IMR-90 (cell line): ENCODE results near the gene GADD45GIP1.

Experiments used
- BHLHE40 ChIP-seq: fragments of 150-350 bp; IDR thresholded peaks from 2 replicates; pipeline ENCODE4 v1.6.1; 2016; ENCODE audit warnings: mild to moderate bottlenecking, low read depth, low read length
- CEBPB ChIP-seq: IDR thresholded peaks from 2 replicates; pipeline ENCODE4 v1.6.1; 2012; ENCODE audit warnings: low read depth, low read length, improper control_type of control experiment
- FOS ChIP-seq: fragments of 150-350 bp; IDR thresholded peaks from 2 replicates; pipeline ENCODE4 v1.6.1; 2016; ENCODE audit warnings: low read depth, low read length
- MAFK ChIP-seq: IDR thresholded peaks from 2 replicates; pipeline ENCODE4 v1.6.1; 2012; ENCODE audit warnings: low read depth, low read length, improper control_type of control experiment
- MXI1 ChIP-seq: IDR thresholded peaks from 2 replicates; pipeline ENCODE4 v1.6.1; 2012; ENCODE audit warnings: low read depth, mild to moderate bottlenecking, low read length, moderate library complexity, borderline replicate concordance
- NFE2L2 ChIP-seq: fragments of 150-350 bp; IDR thresholded peaks from 2 replicates; pipeline ENCODE4 v1.6.1; 2016; ENCODE audit warnings: low read depth, mild to moderate bottlenecking, low read length
- POLR2A ChIP-seq: IDR thresholded peaks from 2 replicates; pipeline ENCODE4 v1.6.1; 2012; ENCODE audit warnings: mild to moderate bottlenecking, low read depth, low read length
- RAD21 ChIP-seq: IDR thresholded peaks from 2 replicates; pipeline ENCODE4 v1.6.1; 2012; ENCODE audit warnings: low read length, improper control_type of control experiment
- RCOR1 ChIP-seq: IDR thresholded peaks from 2 replicates; pipeline ENCODE4 v1.6.1; 2012; ENCODE audit warnings: mild to moderate bottlenecking, low read length, improper control_type of control experiment; ENCODE audit not compliant: insufficient replicate concordance
- RFX5 ChIP-seq: IDR thresholded peaks from 2 replicates; pipeline ENCODE4 v1.8.0; 2012; ENCODE audit warnings: low read depth, mild to moderate bottlenecking, low read length, moderate library complexity
- USF2 ChIP-seq: fragments of 150-350 bp; IDR thresholded peaks from 2 replicates; pipeline ENCODE4 v1.6.1; 2017; ENCODE audit warnings: mild to moderate bottlenecking, antibody characterized with exemption, low read length, low read depth
- TF ChIP-seq, protein P1 (sequence below): conservative IDR thresholded peaks from 2 replicates; pipeline ENCODE4 v1.5.1; 2012; ENCODE audit warnings: mild to moderate bottlenecking, low read depth, low read length, improper control_type of control experiment

DNA sequence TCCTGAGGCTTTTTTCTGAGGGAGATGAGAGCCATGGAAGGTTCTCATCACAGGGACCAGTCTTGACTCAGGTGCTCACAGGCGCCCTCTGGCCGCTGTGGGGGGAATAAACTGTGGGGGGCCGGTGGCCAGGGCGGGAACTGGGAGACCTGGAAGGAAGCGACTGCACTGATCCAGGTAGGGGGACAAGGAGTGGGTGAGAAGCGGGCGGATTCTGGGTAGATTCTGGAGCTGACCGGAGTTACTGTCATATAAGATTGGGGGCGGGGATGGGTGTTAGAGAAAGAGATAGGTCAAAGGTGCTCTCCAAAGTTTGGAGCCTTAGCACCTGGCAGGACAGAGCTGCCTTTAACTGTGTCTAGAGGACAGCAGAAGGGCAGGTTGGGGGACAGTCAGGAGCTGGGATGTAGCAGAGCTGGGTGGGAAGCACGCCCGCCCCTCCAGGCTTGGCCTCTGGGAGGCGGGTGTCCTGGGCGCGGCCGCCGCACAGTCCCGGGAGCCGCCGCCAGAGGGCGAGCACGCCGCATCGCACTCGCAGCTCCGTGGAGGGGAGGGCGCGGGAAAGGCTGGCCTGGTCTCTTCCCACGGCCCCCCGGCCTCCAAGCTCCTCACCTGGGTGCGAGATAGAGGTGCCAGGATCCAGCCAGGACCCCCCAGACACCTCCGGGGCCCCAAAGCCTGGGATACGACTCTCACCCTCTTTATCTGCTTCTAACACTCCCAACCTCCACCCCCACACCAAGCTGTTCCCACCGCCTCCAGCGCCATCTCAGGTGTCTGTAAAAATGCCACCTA is 8.2 kb upstream of the GADD45GIP1 start:
- TF ChIP-seq, protein P1, sequence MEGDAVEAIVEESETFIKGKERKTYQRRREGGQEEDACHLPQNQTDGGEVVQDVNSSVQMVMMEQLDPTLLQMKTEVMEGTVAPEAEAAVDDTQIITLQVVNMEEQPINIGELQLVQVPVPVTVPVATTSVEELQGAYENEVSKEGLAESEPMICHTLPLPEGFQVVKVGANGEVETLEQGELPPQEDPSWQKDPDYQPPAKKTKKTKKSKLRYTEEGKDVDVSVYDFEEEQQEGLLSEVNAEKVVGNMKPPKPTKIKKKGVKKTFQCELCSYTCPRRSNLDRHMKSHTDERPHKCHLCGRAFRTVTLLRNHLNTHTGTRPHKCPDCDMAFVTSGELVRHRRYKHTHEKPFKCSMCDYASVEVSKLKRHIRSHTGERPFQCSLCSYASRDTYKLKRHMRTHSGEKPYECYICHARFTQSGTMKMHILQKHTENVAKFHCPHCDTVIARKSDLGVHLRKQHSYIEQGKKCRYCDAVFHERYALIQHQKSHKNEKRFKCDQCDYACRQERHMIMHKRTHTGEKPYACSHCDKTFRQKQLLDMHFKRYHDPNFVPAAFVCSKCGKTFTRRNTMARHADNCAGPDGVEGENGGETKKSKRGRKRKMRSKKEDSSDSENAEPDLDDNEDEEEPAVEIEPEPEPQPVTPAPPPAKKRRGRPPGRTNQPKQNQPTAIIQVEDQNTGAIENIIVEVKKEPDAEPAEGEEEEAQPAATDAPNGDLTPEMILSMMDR, result peak; percentile 97
- TF ChIP-seq POLR2A (no peak), NFE2L2 (no peak), MAFK (no peak), MXI1 (no peak), CEBPB (no peak), USF2 (no peak), RFX5 (no peak), RCOR1 (no peak), RAD21 (peak; percentile 58), FOS (no peak), BHLHE40 (no peak)
